NCI-H2029 treated with DMSO at 0.1 percent for 48 hours (cell line): ENCODE results near the gene ADGRG7.

Experiments
- DNase-seq: peaks from one replicate; lab custom pipeline; 2025; lab: John Stamatoyannopoulos, UW

The ADGRG7 gene

DNA sequence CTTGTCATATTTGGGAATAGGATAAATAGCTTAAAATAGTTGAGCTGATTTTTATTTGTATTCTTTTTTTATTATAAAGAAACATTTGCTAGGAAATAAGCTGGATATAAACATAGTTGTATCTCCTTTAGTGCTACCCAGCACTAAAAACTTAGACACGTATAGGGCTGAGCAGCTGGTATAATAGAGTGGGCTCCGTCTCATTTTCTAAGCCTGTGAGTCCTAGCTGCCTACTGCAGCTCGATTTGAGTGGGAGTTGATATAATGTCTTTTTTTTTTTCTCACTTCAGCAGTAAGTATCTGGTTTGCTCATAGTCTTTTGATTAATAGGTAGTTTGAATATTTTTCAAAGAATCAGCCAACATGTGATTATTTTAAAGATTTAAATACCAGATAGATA is 134.1 kb downstream of the ADGRG7 start:
- no peak for DNase-seq

DNA sequence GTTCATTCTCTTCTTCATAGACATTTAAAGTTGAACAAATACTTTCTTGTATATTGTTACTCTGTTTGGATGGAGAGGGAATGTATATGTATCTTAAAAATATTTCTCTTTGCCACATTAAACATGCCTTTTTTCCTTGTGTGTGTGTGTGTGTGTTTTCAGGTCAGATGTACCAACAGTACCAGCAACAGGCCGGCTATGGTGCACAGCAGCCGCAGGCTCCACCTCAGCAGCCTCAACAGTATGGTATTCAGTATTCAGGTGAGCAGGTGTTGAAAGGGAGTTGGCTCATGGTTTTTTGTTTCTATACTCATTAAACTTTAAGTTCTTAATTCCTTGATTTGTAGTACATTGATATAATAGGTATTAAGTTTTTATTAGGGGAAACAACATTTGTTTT is 135.3 kb downstream of the ADGRG7 start:
- DNase-seq: no peak
